ENCODE data around the gene NCR3LG1. TPM values are rescaled to one million over a fixed set of nuclear protein-coding genes. Genes with fewer than 3 reads are reported as not detected.

The NCR3LG1 gene
- total and polyA plus RNA-seq, 2 of the 4 experiments (the other 2 are of a cell fraction) = 1.7 to 4.1 TPM

DNA sequence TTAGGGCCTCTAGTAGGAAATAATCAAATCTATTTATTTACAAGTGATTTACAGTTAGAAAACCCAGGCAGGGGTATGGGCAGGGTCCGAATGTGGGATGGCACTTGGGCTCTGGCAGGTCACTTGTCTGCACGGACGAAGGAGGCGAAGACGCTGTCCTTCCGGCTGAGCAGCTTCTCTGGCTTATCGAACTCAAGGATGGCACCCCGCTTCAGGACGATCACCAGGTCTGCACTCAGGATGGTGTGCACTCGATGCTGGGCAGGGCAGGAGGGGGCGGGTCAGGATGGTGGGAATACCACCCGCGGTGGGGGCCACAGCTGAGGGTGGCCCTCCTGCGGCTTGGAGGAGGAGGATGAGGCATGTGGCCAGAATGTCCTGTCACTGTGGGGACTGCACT, 41.3 kb downstream of the NCR3LG1 start (continued):
- no peak for TF ChIP-seq NFE2L2 (IDR thresholded peaks at IDR 0.05; ENCODE audit: low read depth, low read length)
- TF ChIP-seq RFX5 (IDR thresholded peaks at IDR 0.05; ENCODE audit: low read depth, low read length) = no peak
- TF ChIP-seq BHLHE40 (IDR thresholded peaks at IDR 0.05; ENCODE audit: low read depth, low read length) = no peak

DNA sequence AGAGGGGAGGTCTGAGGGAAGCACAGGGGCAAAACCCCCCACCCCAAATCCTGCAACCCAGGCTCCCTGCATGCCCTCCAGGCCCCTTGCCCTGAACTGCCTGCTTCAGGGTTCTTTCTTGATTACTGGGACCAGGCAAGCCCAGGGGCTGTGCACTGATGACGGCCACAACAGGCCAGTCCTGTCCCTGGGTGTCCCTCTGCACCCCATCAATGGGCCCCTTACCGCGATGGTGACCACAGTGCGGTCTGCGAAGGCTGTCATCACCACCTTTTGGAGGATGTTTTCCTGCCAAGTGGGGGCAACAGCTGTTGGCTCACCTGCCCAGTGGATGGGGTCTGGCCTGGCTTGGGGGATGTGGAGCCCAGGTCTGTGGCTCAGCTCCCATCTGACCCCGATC, 41.9 kb downstream of the NCR3LG1 start:
- no peak for ATAC-seq (ENCODE audit: low read depth)
- Histone ChIP-seq H3K18ac (ENCODE audit: low read depth, low read length) (no peak overlapping the region), H3K36me3 (ENCODE audit: control insufficient read depth, insufficient read depth, low read length) (no peaks in the 10 kb centered on the region), H3K9me3 (ENCODE audit: control insufficient read depth, insufficient read depth, low read length) (no peaks in the 10 kb centered on the region), H3K4me2 (ENCODE audit: low read depth, low read length) (no peak overlapping the region), H2BK5ac (ENCODE audit: low read depth, low read length, poor library complexity, severe bottlenecking) (no peak overlapping the region), H3K23ac (ENCODE audit: low read depth, low read length) (no peak overlapping the region), H2BK15ac (ENCODE audit: low read depth, low read length) (no peak overlapping the region), H2BK20ac (ENCODE audit: low read depth, low read length) (no peak overlapping the region), H4K8ac (ENCODE audit: low read depth in 2 of 2, low read length in 2 of 2) (no peak overlapping the region), H2AK9ac (replicated peaks; ENCODE audit: low read depth, low read length, poor library complexity) (no peak overlapping the region), H4K5ac (ENCODE audit: low read depth, low read length) (no peak overlapping the region), H2AFZ (replicated peaks; ENCODE audit: low read length, poor library complexity) (no peak overlapping the region), H2AK5ac (ENCODE audit: low read depth, low read length) (no peak overlapping the region), H4K20me1 (ENCODE audit: insufficient read depth, low read length) (no peaks in the 10 kb centered on the region), H3K27me3 (ENCODE audit: control insufficient read depth, insufficient read depth, low read length) (peaks cover 25% of the 10 kb centered on the region; the same call in 1 of the 2 replicates), H3K27ac (ENCODE audit: insufficient read depth, low read length) (no peak overlapping the region), H4K91ac (ENCODE audit: insufficient read depth, low read depth, low read length) (no peak overlapping the region), H3K14ac (replicated peaks; ENCODE audit: low read depth, low read length) (no peak overlapping the region), H3K4ac (ENCODE audit: low read depth, low read length) (no peak overlapping the region), H3K79me1 (ENCODE audit: low read depth in 1 of 2, low read length in 2 of 2) (no peaks in the 10 kb centered on the region), H3K56ac (ENCODE audit: extremely low read depth, insufficient read depth, low read length) (no peak overlapping the region), H3K4me1 (ENCODE audit: control insufficient read depth, insufficient read depth, low read length) (no peaks in the 10 kb centered on the region), H3K9me1 (ENCODE audit: insufficient read depth, low read length) (no peaks in the 10 kb centered on the region), H3K9ac (ENCODE audit: low read depth, low read length) (no peak overlapping the region), H3K4me3 (ENCODE audit: insufficient read depth, low read depth, low read length) (no peak overlapping the region), H2BK120ac (ENCODE audit: low read depth, low read length) (no peak overlapping the region)
- no peak for DNase-seq
- CTCF ChIA-PET = no interaction called here
- in situ Hi-C loops (cut with MboI; ENCODE audit: low sequenced_read_pairs) = no loop called here
- no CpG with 5 or more reads among the region's 6 CpGs for WGBS, 2 experiments (ENCODE audit: extremely low coverage in 2 of 2, insufficient read length in 1 of 2)
- intact Hi-C loops (cut with micrococcal nuclease) = no loop called here
- POLR2A ChIA-PET (ENCODE audit: unreplicated experiment) = no interaction called here
- BruUV-seq (replicated peaks) = no TSS peak
- dilution Hi-C loops (cut with HindIII; ENCODE audit: low sequenced_read_pairs, unreplicated experiment) = no loop called here
- TF ChIP-seq RCOR1 (IDR thresholded peaks at IDR 0.05; ENCODE audit: insufficient replicate concordance, low read length) (no peak), MAFK (IDR thresholded peaks at IDR 0.05; ENCODE audit: low read depth, low read length) (no peak), MXI1 (IDR thresholded peaks at IDR 0.05; ENCODE audit: borderline replicate concordance, low read depth, low read length) (no peak), MAZ (IDR thresholded peaks at IDR 0.05; ENCODE audit: borderline replicate concordance, low read depth, low read length) (no peak), CEBPB (IDR thresholded peaks at IDR 0.05; ENCODE audit: low read depth, low read length) (no peak), FOS (IDR thresholded peaks at IDR 0.05; ENCODE audit: low read depth, low read length) (no peak), CHD1 (IDR thresholded peaks at IDR 0.05; ENCODE audit: low read depth, low read length) (no peak), RAD21 (IDR thresholded peaks at IDR 0.05; ENCODE audit: low read length) (no peak), SMC3 (IDR thresholded peaks at IDR 0.05; ENCODE audit: low read depth, low read length) (no peak), POLR2A (IDR thresholded peaks at IDR 0.05; ENCODE audit: low read depth, low read length) (no peak), NFE2L2 (IDR thresholded peaks at IDR 0.05; ENCODE audit: low read depth, low read length) (no peak)
- TF ChIP-seq, protein P1, sequence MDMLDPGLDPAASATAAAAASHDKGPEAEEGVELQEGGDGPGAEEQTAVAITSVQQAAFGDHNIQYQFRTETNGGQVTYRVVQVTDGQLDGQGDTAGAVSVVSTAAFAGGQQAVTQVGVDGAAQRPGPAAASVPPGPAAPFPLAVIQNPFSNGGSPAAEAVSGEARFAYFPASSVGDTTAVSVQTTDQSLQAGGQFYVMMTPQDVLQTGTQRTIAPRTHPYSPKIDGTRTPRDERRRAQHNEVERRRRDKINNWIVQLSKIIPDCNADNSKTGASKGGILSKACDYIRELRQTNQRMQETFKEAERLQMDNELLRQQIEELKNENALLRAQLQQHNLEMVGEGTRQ (IDR thresholded peaks at IDR 0.05; ENCODE audit: low read depth, low read length) = no peak
- TF ChIP-seq, protein P2, sequence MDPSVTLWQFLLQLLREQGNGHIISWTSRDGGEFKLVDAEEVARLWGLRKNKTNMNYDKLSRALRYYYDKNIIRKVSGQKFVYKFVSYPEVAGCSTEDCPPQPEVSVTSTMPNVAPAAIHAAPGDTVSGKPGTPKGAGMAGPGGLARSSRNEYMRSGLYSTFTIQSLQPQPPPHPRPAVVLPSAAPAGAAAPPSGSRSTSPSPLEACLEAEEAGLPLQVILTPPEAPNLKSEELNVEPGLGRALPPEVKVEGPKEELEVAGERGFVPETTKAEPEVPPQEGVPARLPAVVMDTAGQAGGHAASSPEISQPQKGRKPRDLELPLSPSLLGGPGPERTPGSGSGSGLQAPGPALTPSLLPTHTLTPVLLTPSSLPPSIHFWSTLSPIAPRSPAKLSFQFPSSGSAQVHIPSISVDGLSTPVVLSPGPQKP (IDR thresholded peaks at IDR 0.05; ENCODE audit: borderline replicate concordance, low read depth, low read length) = no peak
- TF ChIP-seq, protein P3, sequence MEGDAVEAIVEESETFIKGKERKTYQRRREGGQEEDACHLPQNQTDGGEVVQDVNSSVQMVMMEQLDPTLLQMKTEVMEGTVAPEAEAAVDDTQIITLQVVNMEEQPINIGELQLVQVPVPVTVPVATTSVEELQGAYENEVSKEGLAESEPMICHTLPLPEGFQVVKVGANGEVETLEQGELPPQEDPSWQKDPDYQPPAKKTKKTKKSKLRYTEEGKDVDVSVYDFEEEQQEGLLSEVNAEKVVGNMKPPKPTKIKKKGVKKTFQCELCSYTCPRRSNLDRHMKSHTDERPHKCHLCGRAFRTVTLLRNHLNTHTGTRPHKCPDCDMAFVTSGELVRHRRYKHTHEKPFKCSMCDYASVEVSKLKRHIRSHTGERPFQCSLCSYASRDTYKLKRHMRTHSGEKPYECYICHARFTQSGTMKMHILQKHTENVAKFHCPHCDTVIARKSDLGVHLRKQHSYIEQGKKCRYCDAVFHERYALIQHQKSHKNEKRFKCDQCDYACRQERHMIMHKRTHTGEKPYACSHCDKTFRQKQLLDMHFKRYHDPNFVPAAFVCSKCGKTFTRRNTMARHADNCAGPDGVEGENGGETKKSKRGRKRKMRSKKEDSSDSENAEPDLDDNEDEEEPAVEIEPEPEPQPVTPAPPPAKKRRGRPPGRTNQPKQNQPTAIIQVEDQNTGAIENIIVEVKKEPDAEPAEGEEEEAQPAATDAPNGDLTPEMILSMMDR (conservative IDR thresholded peaks at IDR 0.05; ENCODE audit: low read depth, low read length) = no peak
